ENCODE data around the gene MAP3K5.
A peak's percentile ranks its signal among the peaks of the same experiment; 100 is the strongest.

MAP3K5 gene

DNA sequence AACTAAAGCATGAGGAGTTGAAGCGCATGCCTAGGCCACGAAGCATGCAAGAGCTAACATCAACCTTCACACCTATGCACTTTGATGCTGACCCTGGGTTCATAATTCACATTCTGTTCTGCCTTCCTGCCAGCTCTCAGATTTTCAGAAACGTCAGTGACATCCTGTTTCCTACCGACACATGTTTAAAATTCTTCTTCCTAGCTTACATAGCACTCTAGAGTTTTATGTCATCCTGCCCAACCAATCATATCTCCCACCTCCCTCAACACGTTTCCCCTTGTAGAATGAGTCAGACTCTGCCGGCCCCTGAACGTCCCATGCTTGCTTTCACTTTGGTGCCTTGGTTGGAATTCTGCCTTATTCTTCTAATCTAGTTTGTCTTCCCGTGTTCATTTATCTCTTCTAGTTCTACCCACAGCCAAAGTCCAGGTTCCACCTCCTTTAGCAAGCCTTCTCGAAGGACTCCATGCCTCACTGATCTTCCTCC lies 144.9 kb downstream of the MAP3K5 start:
- peak; percentile 7 for DNase-seq (ENCODE audit: low read depth in 2 of 2)

DNA sequence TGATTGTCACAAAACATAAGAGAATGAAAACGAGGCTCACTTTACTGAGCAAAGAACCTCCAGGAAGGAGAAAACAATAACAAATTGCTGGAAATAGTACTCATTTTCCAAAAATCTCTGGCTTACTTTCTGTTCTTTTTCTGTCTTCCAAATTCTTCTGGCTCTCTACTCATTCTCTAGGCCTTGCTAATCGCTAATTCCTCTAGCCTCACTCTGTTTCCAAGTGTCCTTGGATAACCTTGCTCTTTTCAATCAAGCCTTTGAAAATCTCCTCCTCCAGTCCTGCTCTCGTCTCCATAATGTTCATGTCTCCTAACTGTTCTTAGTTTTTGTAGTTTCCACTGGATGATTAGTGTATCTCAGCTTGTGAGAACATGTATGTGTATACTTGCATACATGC lies 145.9 kb downstream of the MAP3K5 start:
- DNase-seq (ENCODE audit: low read depth in 2 of 2) = no peak

DNA sequence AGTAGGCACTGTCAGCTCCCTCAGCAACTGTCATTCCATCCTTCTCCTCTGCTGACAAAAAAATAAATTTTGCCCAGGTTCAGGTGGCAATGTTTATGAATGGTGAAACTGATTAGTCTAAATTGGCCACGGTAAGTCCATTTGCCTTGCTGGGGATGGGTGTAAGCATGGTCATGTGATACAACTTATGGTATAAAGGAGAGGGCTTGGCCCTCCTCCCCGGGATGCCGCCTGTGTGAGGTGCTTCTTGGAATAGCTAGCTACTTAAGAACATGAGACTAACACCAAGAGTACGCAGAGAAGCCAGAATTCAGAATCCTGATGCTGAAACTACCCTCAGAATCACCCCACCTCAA lies 147.7 kb downstream of the MAP3K5 start:
- no peak for DNase-seq (ENCODE audit: low read depth in 2 of 2)

DNA sequence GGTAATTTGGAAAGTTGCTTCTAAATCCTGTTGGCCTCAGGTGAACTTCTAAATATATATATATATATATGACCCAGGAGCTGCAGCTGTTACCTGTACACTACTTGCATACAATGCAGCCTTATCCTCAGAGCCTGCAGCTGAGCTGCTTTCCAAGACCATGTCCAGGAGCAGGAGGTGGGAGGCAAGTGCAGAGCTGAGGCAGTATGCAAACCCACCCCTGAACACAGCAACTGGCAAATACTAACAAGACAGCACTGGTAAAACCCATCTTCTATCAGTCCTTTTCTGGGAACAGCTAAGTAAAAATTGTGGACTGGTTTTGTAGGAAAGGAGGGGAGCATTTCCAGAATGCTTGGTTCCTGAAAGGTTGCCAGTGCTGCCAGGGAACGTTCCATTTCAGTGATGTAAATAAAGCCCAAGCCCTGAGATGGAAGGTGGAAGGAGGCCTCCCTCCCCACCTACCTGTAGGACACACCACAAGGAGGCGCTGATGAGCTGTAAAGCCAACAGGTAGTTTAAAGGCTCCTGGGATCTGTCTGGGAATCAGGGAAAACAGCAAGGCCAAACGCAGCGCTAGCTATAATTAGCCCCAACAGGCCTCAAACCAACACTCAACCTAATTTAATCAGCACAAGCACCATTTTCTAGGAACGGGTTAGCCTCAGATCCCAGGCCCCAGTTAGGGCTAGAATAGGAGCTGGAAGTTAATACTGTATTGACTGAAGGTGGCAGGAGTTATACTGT lies 148.3 kb downstream of the MAP3K5 start:
- DNase-seq (ENCODE audit: low read depth in 2 of 2) = peak; percentile 76 to 78

DNA sequence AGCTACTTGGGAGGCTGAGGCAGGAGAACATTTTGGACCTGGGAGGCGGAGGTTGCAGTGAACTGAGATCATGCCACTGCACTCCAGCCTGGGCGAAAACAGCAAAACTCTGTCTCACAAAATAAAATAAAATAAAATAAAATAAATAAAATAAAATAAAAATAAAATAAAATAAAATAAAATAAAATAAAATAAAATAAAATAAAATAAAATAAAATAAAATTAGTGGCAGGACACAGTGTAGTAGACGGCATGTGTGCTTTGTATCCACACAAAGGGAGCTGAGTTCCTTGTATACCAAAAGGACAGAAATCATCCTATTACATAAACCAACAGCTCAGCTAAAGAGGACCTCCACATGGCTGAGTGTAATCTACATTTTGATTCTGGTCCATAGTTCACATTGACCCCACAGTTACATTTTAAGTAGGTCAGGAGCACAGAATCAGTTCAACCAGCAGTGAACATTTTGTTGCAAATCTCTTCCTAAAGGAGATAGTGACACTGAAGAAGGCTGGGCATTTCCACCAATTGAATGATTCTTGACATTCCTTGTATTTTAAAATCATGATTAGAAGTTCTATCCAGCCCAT lies 150.3 kb downstream of the MAP3K5 start:
- DNase-seq (ENCODE audit: low read depth in 2 of 2) = no peak

DNA sequence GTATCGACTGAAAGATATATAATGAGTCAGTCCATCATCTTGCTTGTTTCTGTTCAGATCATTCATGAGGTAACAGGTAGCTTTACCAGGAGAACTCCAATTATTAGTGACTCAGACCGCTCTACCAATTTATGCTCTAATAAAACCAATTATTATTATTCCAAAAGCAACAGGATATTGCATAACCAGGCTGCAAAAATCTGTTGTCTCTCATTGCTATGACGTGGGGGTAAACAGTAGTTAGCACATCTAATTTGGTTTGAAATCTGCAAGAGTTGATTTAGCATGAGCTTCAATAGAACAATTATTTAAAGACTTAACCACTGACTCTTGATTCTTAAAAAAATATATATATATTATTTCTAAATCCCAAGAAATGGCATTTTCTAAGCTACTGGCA lies 151.1 kb downstream of the MAP3K5 start:
- DNase-seq (ENCODE audit: low read depth in 2 of 2) = no peak

DNA sequence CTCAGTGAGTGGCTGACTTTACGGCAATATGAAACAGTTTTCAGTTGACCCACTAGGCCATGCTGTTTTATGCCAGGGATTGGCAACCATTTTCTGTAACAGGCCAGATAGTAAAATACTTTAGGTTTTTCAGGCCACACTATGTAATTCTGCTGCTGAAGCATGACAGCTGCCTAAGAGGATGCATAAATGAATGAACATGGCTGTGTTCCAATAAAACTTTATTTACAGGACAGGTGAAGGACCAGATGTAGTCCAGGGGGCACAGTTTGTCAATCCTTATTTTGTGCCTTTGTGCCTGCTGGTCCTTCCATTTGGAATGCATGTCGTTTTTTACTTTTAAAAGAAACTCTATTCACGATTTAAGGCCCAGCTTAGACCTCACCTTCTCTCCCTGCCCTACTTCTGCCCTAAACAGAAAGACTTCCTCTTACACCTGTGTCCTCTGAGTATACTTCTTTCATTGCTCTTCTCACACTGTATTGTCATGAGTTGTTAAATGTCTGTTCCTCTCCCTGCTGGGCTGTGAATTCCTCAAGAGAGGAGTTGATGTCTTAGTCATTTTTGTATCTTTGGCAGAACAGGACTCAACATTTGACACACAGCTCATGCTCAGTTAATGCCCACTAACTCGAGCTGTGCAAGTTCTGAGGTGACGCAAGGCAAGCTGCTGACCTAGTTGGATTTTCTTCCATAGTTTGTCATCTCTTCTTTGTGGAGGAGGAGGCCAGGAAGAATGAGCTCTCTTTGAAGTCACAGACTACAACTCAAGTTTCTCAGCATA lies 152.0 kb downstream of the MAP3K5 start:
- DNase-seq (ENCODE audit: low read depth in 2 of 2) = no peak

DNA sequence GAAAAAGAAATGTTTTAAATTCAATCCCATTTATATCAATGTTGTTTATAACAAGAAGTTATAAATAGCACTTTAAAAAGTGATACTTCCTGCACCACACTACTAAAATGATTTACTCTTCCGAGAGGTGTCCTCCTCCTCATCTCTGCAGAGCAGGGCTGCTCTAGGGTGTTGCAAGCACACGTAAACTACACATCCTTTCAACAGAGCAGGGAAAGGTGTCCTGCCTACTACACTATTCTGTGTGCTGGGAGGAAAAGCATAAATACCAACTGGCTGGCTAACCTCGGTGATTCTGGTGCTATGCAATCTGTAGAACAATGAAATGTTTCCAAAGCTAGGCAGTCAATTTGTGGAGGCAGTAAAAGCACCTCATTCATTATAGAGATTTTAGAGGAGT lies 152.6 kb downstream of the MAP3K5 start:
- no peak for DNase-seq (ENCODE audit: low read depth in 2 of 2)

DNA sequence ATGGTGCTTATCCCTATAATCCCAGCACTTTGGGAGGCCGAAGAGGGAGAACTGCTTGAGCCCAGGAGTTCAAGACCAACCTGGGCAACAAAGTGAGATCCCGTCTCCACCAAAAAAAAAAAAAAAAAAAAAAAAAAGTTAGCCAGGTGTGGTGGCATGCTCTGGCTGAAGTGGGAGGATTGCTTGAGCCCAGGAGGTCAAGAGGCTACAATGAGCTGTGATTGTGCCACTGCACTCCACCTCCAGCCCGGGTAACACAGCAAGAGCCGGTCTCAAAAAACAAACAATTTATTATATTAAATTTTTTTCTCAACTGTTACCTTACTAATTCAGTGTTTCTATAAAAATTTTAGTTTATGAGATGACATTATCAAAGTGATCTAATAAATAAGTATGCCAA lies 156.7 kb downstream of the MAP3K5 start:
- no peak for DNase-seq (ENCODE audit: low read depth in 2 of 2)

DNA sequence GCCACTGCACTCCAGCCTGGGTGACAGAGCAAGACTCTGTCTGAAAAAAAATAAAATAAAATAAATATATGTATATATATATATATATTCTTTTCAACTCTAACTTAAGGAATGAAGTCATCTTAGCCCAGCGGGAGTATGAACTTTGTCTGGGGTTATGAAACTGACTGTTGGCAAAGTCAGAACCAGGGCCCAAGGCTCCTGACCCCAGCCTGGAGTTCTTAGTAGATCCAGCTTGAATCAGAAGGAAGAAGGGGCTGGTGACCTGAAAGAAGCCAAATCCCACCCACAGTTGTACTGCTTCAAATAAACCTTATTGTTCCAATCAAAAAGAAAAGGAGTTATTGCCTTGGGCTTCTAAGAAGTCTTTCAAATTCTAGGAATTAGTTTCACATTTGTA lies 158.9 kb downstream of the MAP3K5 start:
- DNase-seq (ENCODE audit: low read depth in 2 of 2) = no peak

DNA sequence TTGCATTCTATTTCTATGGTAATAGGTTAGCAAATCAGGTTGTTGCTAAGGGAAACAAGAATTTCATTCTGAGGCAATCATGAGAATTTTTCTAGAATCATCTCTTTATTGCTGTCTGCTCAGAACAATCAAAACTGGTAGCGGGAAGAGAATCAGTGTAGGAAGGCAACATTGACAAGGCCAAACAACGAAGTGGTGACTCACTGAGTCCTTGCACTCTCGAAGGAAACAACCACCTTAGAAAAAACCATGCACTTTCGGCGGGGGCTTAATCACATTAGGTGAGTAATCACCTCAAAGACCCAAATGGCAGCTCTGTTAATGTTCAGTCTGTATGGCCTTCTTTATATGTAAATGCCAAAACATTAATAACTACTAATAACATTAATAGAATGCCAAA lies 163.3 kb downstream of the MAP3K5 start:
- no peak for DNase-seq (ENCODE audit: low read depth in 2 of 2)

DNA sequence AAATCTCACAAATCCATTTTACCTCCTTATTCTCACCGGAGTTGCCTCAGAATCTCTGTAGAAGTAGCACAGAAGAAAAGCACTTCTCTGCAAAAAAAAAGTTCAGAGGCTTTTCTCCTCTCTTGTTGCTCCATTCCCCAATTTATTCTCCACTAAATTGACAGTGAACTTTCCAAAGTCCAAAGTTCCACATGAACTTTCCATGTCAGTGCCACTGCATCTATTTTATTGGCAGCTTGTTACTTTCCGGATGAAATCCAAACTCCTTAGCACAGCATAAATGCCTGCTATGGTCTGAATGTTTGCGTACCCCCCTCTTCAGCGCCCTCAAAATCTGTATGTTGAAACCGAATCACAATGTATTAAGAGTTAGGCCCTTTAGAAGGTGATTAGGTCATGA lies 165.1 kb downstream of the MAP3K5 start:
- DNase-seq (ENCODE audit: low read depth in 2 of 2) = no peak

DNA sequence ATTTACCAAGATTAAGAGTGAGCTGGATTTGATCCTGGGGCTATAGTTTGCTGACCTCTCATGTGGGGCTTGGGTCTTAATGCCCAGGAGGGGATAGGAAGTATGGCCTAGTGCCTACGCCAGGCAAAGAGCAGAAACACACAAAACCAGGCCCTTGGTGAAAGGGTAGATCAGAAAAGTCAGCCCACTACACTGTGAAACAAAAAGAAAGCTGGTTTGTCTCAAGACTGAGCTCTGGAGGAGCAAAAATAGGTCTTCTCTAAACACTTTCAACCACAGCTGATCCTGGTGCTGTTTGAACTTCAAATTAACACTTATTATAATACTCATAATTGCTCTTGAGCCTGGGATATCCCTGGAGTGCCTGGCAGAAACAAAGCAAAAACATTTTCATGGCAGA lies 167.0 kb downstream of the MAP3K5 start:
- DNase-seq (ENCODE audit: low read depth in 2 of 2) = no peak

DNA sequence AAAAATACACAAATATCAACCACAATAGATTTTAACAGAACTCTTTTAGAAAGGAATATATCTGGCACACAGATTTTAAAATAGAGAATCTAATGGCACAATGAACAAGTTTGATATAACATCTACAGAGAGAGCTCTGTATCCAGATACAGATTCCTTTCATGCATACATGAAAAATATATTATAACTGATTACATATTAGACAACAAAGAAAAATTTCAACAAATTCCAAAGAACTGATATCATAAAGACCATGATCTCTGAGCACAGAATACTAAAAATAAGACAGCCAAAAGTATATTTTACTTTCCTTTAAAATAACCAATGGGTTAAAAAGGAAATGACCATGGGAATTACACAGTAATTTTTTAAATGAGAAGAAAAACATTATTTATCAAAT lies 167.9 kb downstream of the MAP3K5 start:
- no peak for DNase-seq (ENCODE audit: low read depth in 2 of 2)

DNA sequence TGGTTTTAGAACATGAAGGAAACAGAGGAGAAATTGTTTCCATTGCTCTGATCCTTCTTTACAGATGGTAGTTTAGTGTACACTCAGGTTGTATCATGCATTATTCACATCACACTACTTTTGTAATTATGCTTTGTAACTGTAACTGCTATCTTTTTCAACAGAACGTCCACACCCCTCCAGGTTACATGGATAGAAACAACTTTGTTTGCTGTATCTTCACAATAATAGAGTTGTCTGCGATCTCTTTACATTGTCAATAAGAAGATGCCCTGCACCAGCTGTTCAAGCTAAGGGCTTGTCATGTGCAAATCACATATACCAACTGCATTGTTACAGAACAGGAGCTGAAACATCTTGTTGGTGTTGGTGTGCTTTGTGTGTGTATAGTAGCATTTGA lies 174.2 kb downstream of the MAP3K5 start:
- DNase-seq (ENCODE audit: low read depth in 2 of 2) = no peak

DNA sequence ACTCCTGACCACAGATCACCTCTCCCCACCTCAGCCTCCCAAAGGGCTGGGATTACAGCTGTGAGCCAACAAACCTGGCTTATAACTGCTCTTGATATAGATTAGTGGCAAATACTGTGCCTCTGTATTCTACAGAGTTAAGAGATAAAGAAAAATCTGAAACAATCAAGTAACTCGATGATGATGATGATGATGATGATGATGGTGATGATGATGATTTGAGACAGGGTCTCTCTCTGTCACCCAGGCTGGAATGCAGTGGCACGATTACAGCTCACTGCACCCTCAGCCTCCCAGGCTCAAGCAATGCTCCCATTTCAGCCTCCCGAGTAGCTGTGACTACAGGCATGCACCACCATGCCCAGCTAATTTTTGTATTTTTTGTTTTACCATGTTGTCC lies 175.8 kb downstream of the MAP3K5 start:
- DNase-seq (ENCODE audit: low read depth in 2 of 2) = no peak

DNA sequence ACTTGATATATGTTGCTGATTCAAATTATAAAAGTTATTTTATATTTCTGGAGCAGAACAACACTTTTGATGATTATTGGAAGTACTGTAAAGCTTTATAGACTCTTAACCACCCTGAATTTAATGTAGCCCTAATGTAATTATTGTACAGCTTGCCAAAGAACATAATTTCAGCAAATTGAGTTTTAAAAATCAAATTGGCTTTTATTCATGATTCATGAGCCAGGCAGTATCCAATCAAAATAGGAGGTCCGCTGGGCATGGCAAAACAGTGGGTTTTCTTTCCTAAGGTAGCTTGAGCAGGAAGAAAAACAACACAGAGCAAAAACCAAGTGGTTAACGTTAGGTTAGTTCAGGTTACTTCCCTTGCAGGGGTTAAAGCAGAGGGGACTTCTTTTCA lies 177.3 kb downstream of the MAP3K5 start:
- no peak for DNase-seq (ENCODE audit: low read depth in 2 of 2)

DNA sequence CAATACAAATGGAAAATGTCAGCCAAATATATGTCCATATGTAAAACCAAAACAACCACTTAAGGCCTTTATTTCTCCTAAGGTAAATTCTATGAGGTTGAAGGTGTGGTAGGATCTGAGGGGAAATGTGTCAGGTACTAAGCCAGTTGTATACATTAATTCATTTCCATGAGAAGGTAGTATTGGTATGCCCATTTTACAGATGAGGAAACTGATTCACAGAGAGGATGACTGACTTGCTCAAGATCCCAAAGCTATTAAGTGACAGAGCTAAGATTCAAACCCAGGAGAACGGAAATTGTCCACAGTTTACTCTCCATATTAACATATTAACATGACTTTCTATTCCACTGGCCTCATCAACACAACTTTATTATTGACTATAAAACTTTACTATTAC lies 177.9 kb downstream of the MAP3K5 start:
- DNase-seq (ENCODE audit: low read depth in 2 of 2) = no peak

DNA sequence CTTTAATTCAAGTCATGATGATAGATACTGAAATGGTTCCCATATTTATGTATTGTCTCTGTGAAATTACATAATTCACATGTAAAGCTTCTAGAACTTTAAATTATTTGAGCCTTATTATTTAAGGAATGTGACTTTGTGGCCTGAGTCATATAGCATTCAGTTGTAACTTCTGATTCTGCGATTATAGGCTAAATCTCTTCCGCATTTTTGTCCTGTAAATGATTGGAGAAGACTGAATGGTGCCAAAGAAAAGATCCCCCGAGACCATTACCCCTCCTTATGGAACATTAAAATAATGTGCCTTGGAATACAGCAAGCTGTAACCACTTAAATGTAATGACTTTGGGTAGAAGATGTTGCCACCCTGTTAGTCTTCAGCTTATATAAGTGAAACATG lies 178.8 kb downstream of the MAP3K5 start:
- no peak for DNase-seq (ENCODE audit: low read depth in 2 of 2)

DNA sequence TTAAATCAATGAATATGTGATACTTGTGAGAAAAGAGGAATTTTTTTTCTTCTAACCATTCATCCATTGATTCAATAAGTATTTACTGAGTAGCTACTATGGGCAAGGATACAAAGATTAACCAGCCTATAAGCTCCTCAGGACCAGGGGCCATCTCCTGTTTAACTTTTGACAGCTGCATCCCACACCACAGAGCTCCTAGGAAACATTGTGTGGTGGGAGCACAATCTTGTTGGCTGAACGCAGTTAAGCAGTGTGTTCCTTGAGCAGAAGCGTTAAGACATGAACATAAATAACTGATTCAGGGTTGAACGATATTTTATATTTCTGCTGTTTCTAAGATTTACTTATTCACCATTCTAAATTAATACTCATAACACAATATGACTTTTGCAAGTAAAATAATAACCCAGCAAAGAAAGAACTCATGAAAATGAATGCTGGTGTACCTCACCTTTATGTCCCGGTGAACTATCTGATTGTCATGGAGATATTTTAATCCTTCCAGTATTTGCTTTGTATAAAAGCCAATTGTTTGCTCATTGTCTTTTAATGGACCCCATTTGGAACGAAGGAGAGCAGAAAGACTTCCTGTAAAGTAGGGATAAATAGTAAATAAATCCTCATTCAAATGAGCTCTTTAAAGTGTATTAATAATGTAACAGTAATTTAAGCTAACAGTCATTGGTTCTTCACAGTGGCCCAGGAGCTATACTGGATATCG lies 179.4 kb downstream of the MAP3K5 start:
- DNase-seq (ENCODE audit: low read depth in 2 of 2) = no peak

DNA sequence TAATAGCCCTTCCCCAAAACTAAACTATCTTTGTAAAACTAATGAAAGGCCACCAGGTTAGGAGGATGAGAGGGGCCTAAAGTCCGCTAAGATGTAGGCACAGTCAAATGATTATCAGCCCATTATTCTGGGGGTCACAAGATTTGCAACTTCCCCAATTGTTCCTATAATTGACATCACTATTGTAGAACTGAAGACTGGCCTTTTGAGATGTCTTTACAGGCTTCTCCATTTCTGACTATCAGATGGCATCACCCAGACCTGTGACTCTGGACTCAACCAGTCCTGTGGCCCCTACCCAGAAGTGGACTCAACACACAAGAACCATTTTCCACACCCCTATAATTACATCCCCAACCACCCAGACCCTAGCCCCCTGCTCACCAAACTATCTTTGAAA lies 180.5 kb downstream of the MAP3K5 start:
- no peak for DNase-seq (ENCODE audit: low read depth in 2 of 2)

DNA sequence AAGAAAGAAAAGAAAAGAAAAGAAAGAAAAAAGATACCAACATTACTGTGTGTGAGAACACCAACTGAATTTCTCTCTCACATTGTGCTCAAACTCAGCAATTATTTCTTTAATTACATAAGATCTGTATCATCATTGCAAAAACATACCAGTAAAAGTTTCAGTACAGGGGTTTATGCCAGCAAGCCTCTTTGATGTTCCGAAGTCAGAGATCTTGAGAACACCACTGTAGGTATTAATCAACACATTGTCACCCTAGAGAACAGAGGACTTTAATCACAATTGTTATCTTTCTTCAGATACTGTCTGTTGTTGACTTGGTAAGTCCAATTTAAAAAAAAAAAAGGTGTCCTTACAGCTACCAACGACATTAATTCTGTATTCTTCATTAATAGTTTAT lies 181.1 kb downstream of the MAP3K5 start:
- DNase-seq (ENCODE audit: low read depth in 2 of 2) = no peak

All from activated CD4-positive, alpha-beta T cell treated with anti-CD3 and anti-CD28 coated beads for 24 hours (primary cell).